ENCODE measurements around the gene UGT1A8. TPM values are rescaled to one million over a fixed set of nuclear protein-coding genes. Genes with fewer than 3 reads are reported as not detected.
"Not testable (repeated sequence)": the region's sequence is repeated elsewhere in the genome, so short reads cannot be mapped to it uniquely, and the experiment has no call there.

Gene UGT1A8
- not detected for polyA plus RNA-seq (ENCODE audit: insufficient read length in 4 of 4)

GRCh38 chr2:233617476-233617875 is at the start of gene UGT1A8:
TSS of gene UGT1A8 (plus strand) at chr2:233617633. CDS start at chr2:233617708, 75 bp downstream.
- DNase-seq (ENCODE audit: low read depth in 4 of 4, low spot score in 3 of 4), result not testable (repeated sequence)

- no peak for DNase-seq (ENCODE audit: low read depth in 4 of 4, low spot score in 3 of 4)
Observed at GRCh38 chr2:233571001-233571400, 46.4 kb upstream of the UGT1A8 start.

- no peak for DNase-seq (ENCODE audit: low read depth in 4 of 4, low spot score in 3 of 4)
Observed at GRCh38 chr2:233571462-233571861, 46.0 kb upstream of the UGT1A8 start.

GRCh38 chr2:233572468-233572867 is 45.0 kb upstream of the UGT1A8 start:
- DNase-seq (ENCODE audit: low read depth in 4 of 4, low spot score in 3 of 4), result no peak

- not testable (repeated sequence) for DNase-seq (ENCODE audit: low read depth in 4 of 4, low spot score in 3 of 4)
Observed at GRCh38 chr2:233577341-233577740, 40.1 kb upstream of the UGT1A8 start.

GRCh38 chr2:233583217-233583965 is 34.0 kb upstream of the UGT1A8 start:
- not testable (repeated sequence) for DNase-seq (ENCODE audit: low read depth in 4 of 4, low spot score in 3 of 4)

- no peak for DNase-seq (ENCODE audit: low read depth in 4 of 4, low spot score in 3 of 4)
Observed at GRCh38 chr2:233584210-233584609, 33.2 kb upstream of the UGT1A8 start.

GRCh38 chr2:233588400-233588799 is 29.0 kb upstream of the UGT1A8 start:
- no peak for DNase-seq (ENCODE audit: low read depth in 4 of 4, low spot score in 3 of 4)

GRCh38 chr2:233592706-233593105 is 24.7 kb upstream of the UGT1A8 start:
- not testable (repeated sequence) for DNase-seq (ENCODE audit: low read depth in 4 of 4, low spot score in 3 of 4)

GRCh38 chr2:233593201-233593600 is 24.2 kb upstream of the UGT1A8 start:
- no peak for DNase-seq (ENCODE audit: low read depth in 4 of 4, low spot score in 3 of 4)

- DNase-seq (ENCODE audit: low read depth in 4 of 4, low spot score in 3 of 4), result no peak
Observed at GRCh38 chr2:233597522-233597921, 19.9 kb upstream of the UGT1A8 start.

GRCh38 chr2:233598952-233599351 is 18.5 kb upstream of the UGT1A8 start:
- DNase-seq (ENCODE audit: low read depth in 4 of 4, low spot score in 3 of 4), result no peak

- DNase-seq (ENCODE audit: low read depth in 4 of 4, low spot score in 3 of 4), result no peak
Observed at GRCh38 chr2:233600386-233600785, 17.0 kb upstream of the UGT1A8 start.

GRCh38 chr2:233602076-233602475 is 15.4 kb upstream of the UGT1A8 start:
- no peak for DNase-seq (ENCODE audit: low read depth in 4 of 4, low spot score in 3 of 4)

GRCh38 chr2:233603520-233603919 is 13.9 kb upstream of the UGT1A8 start:
- DNase-seq (ENCODE audit: low read depth in 4 of 4, low spot score in 3 of 4), result no peak

- no peak for DNase-seq (ENCODE audit: low read depth in 4 of 4, low spot score in 3 of 4)
Observed at GRCh38 chr2:233604826-233605225, 12.6 kb upstream of the UGT1A8 start.

- no peak for DNase-seq (ENCODE audit: low read depth in 4 of 4, low spot score in 3 of 4)
Observed at GRCh38 chr2:233605680-233606079, 11.8 kb upstream of the UGT1A8 start.

GRCh38 chr2:233611284-233611683 is 6.1 kb upstream of the UGT1A8 start:
- no peak for DNase-seq (ENCODE audit: low read depth in 4 of 4, low spot score in 3 of 4)

GRCh38 chr2:233620204-233620603 is 2.8 kb downstream of the UGT1A8 start:
- DNase-seq (ENCODE audit: low read depth in 4 of 4, low spot score in 3 of 4), result no peak

GRCh38 chr2:233621863-233622262 is 4.4 kb downstream of the UGT1A8 start:
- DNase-seq (ENCODE audit: low read depth in 4 of 4, low spot score in 3 of 4), result not testable (repeated sequence)

GRCh38 chr2:233627331-233628025 is 10.0 kb downstream of the UGT1A8 start:
- DNase-seq (ENCODE audit: low read depth in 4 of 4, low spot score in 3 of 4), result no peak

GRCh38 chr2:233636306-233636705 is 18.9 kb downstream of the UGT1A8 start, which contains the start of gene UGT1A10:
TSS of gene UGT1A10 (plus strand) at chr2:233636448. CDS start at chr2:233636523, 75 bp downstream.
- DNase-seq (ENCODE audit: low read depth in 4 of 4, low spot score in 3 of 4), result not testable (repeated sequence)

All from left renal pelvis (tissue), 4 donors.